ENCODE measurements around the gene NRIP1.
"Not testable (repeated sequence)": the region's sequence is repeated elsewhere in the genome, so short reads cannot be mapped to it uniquely, and the experiment has no call there.

NRIP1 gene

GRCh38 chr21:14942801-14943490 lies 121.9 kb downstream of the NRIP1 start:
- H3F3A ChIP-seq (ENCODE audit: insufficient read depth), result no peaks in the 10 kb centered on the region

DNA sequence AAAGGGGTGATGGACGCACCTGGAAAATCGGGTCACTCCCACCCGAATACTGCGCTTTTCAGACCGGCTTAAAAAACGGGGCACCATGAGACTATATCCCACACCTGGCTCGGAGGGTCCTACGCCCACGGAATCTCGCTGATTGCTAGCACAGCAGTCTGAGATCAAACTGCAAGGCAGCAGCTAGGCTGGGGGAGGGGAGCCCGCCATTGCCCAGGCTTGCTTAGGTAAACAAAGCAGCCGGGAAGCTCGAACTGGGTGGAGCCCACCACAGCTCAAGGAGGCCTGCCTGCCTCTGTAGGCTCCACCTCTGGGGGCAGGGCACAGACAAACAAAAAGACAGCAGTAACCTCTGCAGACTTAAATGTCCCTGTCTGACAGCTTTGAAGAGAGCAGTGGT lies 137.5 kb downstream of the NRIP1 start:
- H3K9me2 ChIP-seq (replicated peaks; ENCODE audit: insufficient read depth, low read length); H3K9me3 ChIP-seq (ENCODE audit: insufficient read depth, low read length); H2AFZ ChIP-seq (ENCODE audit: low read depth, low read length, severe bottlenecking); H3K27me3 ChIP-seq (ENCODE audit: low read length); H3K4me2 ChIP-seq (ENCODE audit: low read depth, low read length, poor library complexity, severe bottlenecking); H3F3A ChIP-seq (ENCODE audit: insufficient read depth); H3K4me3 ChIP-seq (ENCODE audit: insufficient read depth, low read length, poor library complexity, severe bottlenecking); H3K79me2 ChIP-seq (ENCODE audit: insufficient read depth, low read length); H4K20me1 ChIP-seq (ENCODE audit: low read depth, low read length); H3K27ac ChIP-seq (ENCODE audit: low read depth, low read length); H3K9ac ChIP-seq (ENCODE audit: low read length); H3K36me3 ChIP-seq (ENCODE audit: low read length): not testable (repeated sequence)

More at GRCh38 chr21:14942801-14943490, 121.9 kb downstream of the NRIP1 start:
- Histone ChIP-seq H2AFZ (ENCODE audit: low read depth, low read length, severe bottlenecking) (no peak overlapping the region), H3K9ac (ENCODE audit: low read length) (no peak overlapping the region), H3K36me3 (ENCODE audit: low read length) (no peaks in the 10 kb centered on the region), H3K9me3 (ENCODE audit: insufficient read depth, low read length) (no peaks in the 10 kb centered on the region), H4K20me1 (ENCODE audit: low read depth, low read length) (no peaks in the 10 kb centered on the region), H3K4me2 (ENCODE audit: low read depth, low read length, poor library complexity, severe bottlenecking) (no peak overlapping the region), H3K27ac (ENCODE audit: low read depth, low read length) (no peak overlapping the region), H3K79me2 (ENCODE audit: insufficient read depth, low read length) (no peaks in the 10 kb centered on the region), H3K9me2 (replicated peaks; ENCODE audit: insufficient read depth, low read length) (no peaks in the 10 kb centered on the region), H3K4me3 (ENCODE audit: insufficient read depth, low read length, poor library complexity, severe bottlenecking) (no peak overlapping the region), H3K27me3 (ENCODE audit: low read length) (no peaks in the 10 kb centered on the region)
- no peak for TF ChIP-seq CTCF (IDR thresholded peaks at IDR 0.05; ENCODE audit: insufficient read depth, low read length, poor library complexity, severe bottlenecking)
- TF ChIP-seq EZH2phosphoT487 (conservative IDR thresholded peaks at IDR 0.05; ENCODE audit: low read length), result no peak

- H3K9me3 ChIP-seq (ENCODE audit: insufficient read depth, low read length), result no peaks in the 10 kb centered on the region
- H3K4me2 ChIP-seq (ENCODE audit: low read depth, low read length, poor library complexity, severe bottlenecking), result no peak overlapping the region
- no peaks in the 10 kb centered on the region for H3K79me2 ChIP-seq (ENCODE audit: insufficient read depth, low read length)
- TF ChIP-seq CTCF (IDR thresholded peaks at IDR 0.05; ENCODE audit: insufficient read depth, low read length, poor library complexity, severe bottlenecking), result no peak
- TF ChIP-seq EZH2phosphoT487 (conservative IDR thresholded peaks at IDR 0.05; ENCODE audit: low read length), result no peak
- H2AFZ ChIP-seq (ENCODE audit: low read depth, low read length, severe bottlenecking), result no peak overlapping the region
- no peak overlapping the region for H3K27ac ChIP-seq (ENCODE audit: low read depth, low read length)
- H4K20me1 ChIP-seq (ENCODE audit: low read depth, low read length), result no peaks in the 10 kb centered on the region
- H3K27me3 ChIP-seq (ENCODE audit: low read length), result no peaks in the 10 kb centered on the region
- no peaks in the 10 kb centered on the region for H3K9me2 ChIP-seq (replicated peaks; ENCODE audit: insufficient read depth, low read length)
- H3F3A ChIP-seq (ENCODE audit: insufficient read depth), result no peaks in the 10 kb centered on the region
- H3K9ac ChIP-seq (ENCODE audit: low read length), result no peak overlapping the region
- no peak overlapping the region for H3K4me3 ChIP-seq (ENCODE audit: insufficient read depth, low read length, poor library complexity, severe bottlenecking)
- H3K36me3 ChIP-seq (ENCODE audit: low read length), result no peaks in the 10 kb centered on the region
These were observed 138.6 kb downstream of the NRIP1 start for GRCh38 chr21:14926186-14926585.

GRCh38 chr21:14923468-14923867 lies 141.3 kb downstream of the NRIP1 start:
- Histone ChIP-seq H3K9me3 (ENCODE audit: insufficient read depth, low read length) (no peaks in the 10 kb centered on the region), H3K4me3 (ENCODE audit: insufficient read depth, low read length, poor library complexity, severe bottlenecking) (no peak overlapping the region), H3K27ac (ENCODE audit: low read depth, low read length) (no peak overlapping the region), H3K36me3 (ENCODE audit: low read length) (no peaks in the 10 kb centered on the region), H3K9ac (ENCODE audit: low read length) (no peak overlapping the region), H4K20me1 (ENCODE audit: low read depth, low read length) (no peaks in the 10 kb centered on the region), H3F3A (ENCODE audit: insufficient read depth) (no peaks in the 10 kb centered on the region), H3K27me3 (ENCODE audit: low read length) (no peaks in the 10 kb centered on the region), H3K79me2 (ENCODE audit: insufficient read depth, low read length) (no peaks in the 10 kb centered on the region), H3K9me2 (replicated peaks; ENCODE audit: insufficient read depth, low read length) (no peaks in the 10 kb centered on the region), H2AFZ (ENCODE audit: low read depth, low read length, severe bottlenecking) (no peak overlapping the region), H3K4me2 (ENCODE audit: low read depth, low read length, poor library complexity, severe bottlenecking) (no peak overlapping the region)
- TF ChIP-seq CTCF (IDR thresholded peaks at IDR 0.05; ENCODE audit: insufficient read depth, low read length, poor library complexity, severe bottlenecking), result no peak
- TF ChIP-seq EZH2phosphoT487 (conservative IDR thresholded peaks at IDR 0.05; ENCODE audit: low read length), result no peak

Data from SU-DHL-6 (cell line).